SK-N-SH treated with all-trans-retinoic acid at 6 μM for 48 hours (cell line): Measurements from ENCODE around the gene NCKAP5.

Source experiments
- ATAC-seq: fragments of 200-7000 bp; cut with Tn5 transposase; 3 replicates; pipeline ENCODE4 v1.9.1; 2020; ENCODE audit warnings: mild to moderate bottlenecking, moderate library complexity
- ARNTL ChIP-seq: fragments of 450-650 bp; formaldehyde crosslinking; IDR thresholded peaks from 2 replicates; pipeline ENCODE4 v1.5.0; 2020; ENCODE audit warnings: low read depth, mild to moderate bottlenecking, moderate library complexity, borderline replicate concordance
- BACH2 ChIP-seq: fragments of 250-450 bp; sonication (Bioruptor Pico); IDR thresholded peaks from 2 replicates; pipeline ENCODE4 v1.9.0; 2021; ENCODE audit warnings: mild to moderate bottlenecking, borderline replicate concordance
- CSDC2 ChIP-seq: fragments of 250-450 bp; sonication (Bioruptor Pico); IDR thresholded peaks from 2 replicates; pipeline ENCODE4 v1.5.0; 2020; ENCODE audit warnings: mild to moderate bottlenecking, moderate library complexity
- ESRRG ChIP-seq: fragments of 250-450 bp; sonication (Bioruptor Pico); IDR thresholded peaks from 2 replicates; pipeline ENCODE4 v1.6.1; 2021; ENCODE audit warnings: mild to moderate bottlenecking
- GLIS3 ChIP-seq: fragments of 250-450 bp; sonication (Bioruptor Pico); IDR thresholded peaks from 2 replicates; pipeline ENCODE4 v1.5.0; 2020; ENCODE audit warnings: mild to moderate bottlenecking, moderate library complexity
- ISL1 ChIP-seq: fragments of 250-450 bp; sonication (Bioruptor Pico); IDR thresholded peaks from 2 replicates; pipeline ENCODE4 v2.1.2; 2022; ENCODE audit warnings: mild to moderate bottlenecking, moderate library complexity
- OSR1 ChIP-seq: fragments of 250-450 bp; sonication (Bioruptor Pico); IDR thresholded peaks from 2 replicates; pipeline ENCODE4 v1.8.0; 2022; ENCODE audit warnings: moderate library complexity, mild to moderate bottlenecking, inconsistent platforms
- PPARA ChIP-seq: fragments of 250-450 bp; sonication (Bioruptor Pico); IDR thresholded peaks from 2 replicates; pipeline ENCODE4 v1.5.0; 2020; ENCODE audit warnings: mild to moderate bottlenecking, borderline replicate concordance
- SNAI2 ChIP-seq: fragments of 250-450 bp; sonication (Bioruptor Pico); IDR thresholded peaks from 2 replicates; pipeline ENCODE4 v1.5.0; 2020; ENCODE audit warnings: mild to moderate bottlenecking, moderate library complexity
- TCF4 ChIP-seq: fragments of 250-450 bp; sonication (Bioruptor Pico); IDR thresholded peaks from 2 replicates; pipeline ENCODE4 v1.8.0; 2021; ENCODE audit warnings: mild to moderate bottlenecking, moderate library complexity, borderline replicate concordance
- TOX ChIP-seq: fragments of 250-450 bp; sonication (Bioruptor Pico); IDR thresholded peaks from 2 replicates; pipeline ENCODE4 v1.8.0; 2021; ENCODE audit warnings: mild to moderate bottlenecking, moderate library complexity, borderline replicate concordance
- ZC3H10 ChIP-seq: fragments of 250-450 bp; sonication (Bioruptor Pico); IDR thresholded peaks from 2 replicates; pipeline ENCODE4 v1.5.1; 2021; ENCODE audit warnings: mild to moderate bottlenecking, moderate library complexity
- ZFP3 ChIP-seq: fragments of 250-450 bp; sonication (Bioruptor Pico); IDR thresholded peaks from 2 replicates; pipeline ENCODE4 v1.5.0; 2020; ENCODE audit warnings: mild to moderate bottlenecking, moderate library complexity
- ZFP30 ChIP-seq: fragments of 450-650 bp; formaldehyde crosslinking; IDR thresholded peaks from 2 replicates; pipeline ENCODE4 v1.5.0; 2022; ENCODE audit warnings: mild to moderate bottlenecking, moderate library complexity
- ZNF565 ChIP-seq: fragments of 450-650 bp; formaldehyde crosslinking; conservative IDR thresholded peaks from 2 replicates; pipeline ENCODE4 v1.5.0; 2020; ENCODE audit warnings: low read depth, mild to moderate bottlenecking, moderate library complexity
- ZNF70 ChIP-seq: fragments of 450-650 bp; formaldehyde crosslinking; IDR thresholded peaks from 2 replicates; pipeline ENCODE4 v1.5.0; 2020; ENCODE audit warnings: mild to moderate bottlenecking, moderate library complexity
- ZNF8 ChIP-seq: fragments of 450-650 bp; formaldehyde crosslinking; IDR thresholded peaks from 2 replicates; pipeline ENCODE4 v1.5.0; 2020; ENCODE audit warnings: mild to moderate bottlenecking, moderate library complexity
- TF ChIP-seq, protein P1 (sequence below): fragments of 250-450 bp; sonication (Bioruptor Pico); IDR thresholded peaks from 2 replicates; pipeline ENCODE4 v1.8.0; 2020; ENCODE audit warnings: mild to moderate bottlenecking, moderate library complexity, borderline replicate concordance
- TF ChIP-seq, protein P2 (sequence below): fragments of 250-450 bp; sonication (Bioruptor Pico); IDR thresholded peaks from 2 replicates; pipeline ENCODE4 v1.8.0; 2021; ENCODE audit warnings: low read depth, mild to moderate bottlenecking, moderate library complexity, borderline replicate concordance
- TF ChIP-seq, protein P3 (sequence below): fragments of 250-450 bp; sonication (Bioruptor Pico); IDR thresholded peaks from 2 replicates; pipeline ENCODE4 v1.5.0; 2020; ENCODE audit warnings: mild to moderate bottlenecking, moderate library complexity
- TF ChIP-seq, protein P4 (sequence below): fragments of 250-450 bp; sonication (Bioruptor Pico); IDR thresholded peaks from 2 replicates; pipeline ENCODE4 v1.5.1; 2021; ENCODE audit warnings: mild to moderate bottlenecking, moderate library complexity
- TF ChIP-seq, protein P5 (sequence below): fragments of 250-450 bp; sonication (Bioruptor Pico); IDR thresholded peaks from 2 replicates; pipeline ENCODE4 v1.5.1; 2020; ENCODE audit warnings: low read depth, mild to moderate bottlenecking, moderate library complexity

The NCKAP5 gene

DNA sequence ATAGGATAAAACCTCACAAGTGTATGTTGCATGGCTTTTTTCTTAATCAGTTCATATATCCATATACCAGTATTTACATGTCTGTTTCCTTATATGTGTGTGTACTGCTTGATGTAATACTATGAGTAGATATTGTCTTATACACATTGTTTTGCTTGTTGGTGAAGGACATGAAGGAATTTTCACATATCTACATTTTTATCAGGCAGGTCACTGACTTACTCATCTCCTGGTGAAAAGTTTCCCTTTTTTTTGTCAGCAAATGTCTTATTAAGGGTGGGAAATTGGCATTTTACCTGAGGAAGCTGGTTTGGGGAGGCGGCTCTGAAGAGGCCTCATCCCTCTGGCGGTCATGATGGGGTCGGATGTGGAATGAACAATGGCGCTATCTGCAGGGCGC is 836.8 kb downstream of the NCKAP5 start:
- TF ChIP-seq OSR1 (CRISPR knock-in tag) (no peak), SNAI2 (CRISPR knock-in tag) (no peak), ARNTL (CRISPR knock-in tag) (no peak), ZFP3 (no peak), BACH2 (no peak), ZNF565 (CRISPR knock-in tag) (no peak)
- TF ChIP-seq, protein P1, sequence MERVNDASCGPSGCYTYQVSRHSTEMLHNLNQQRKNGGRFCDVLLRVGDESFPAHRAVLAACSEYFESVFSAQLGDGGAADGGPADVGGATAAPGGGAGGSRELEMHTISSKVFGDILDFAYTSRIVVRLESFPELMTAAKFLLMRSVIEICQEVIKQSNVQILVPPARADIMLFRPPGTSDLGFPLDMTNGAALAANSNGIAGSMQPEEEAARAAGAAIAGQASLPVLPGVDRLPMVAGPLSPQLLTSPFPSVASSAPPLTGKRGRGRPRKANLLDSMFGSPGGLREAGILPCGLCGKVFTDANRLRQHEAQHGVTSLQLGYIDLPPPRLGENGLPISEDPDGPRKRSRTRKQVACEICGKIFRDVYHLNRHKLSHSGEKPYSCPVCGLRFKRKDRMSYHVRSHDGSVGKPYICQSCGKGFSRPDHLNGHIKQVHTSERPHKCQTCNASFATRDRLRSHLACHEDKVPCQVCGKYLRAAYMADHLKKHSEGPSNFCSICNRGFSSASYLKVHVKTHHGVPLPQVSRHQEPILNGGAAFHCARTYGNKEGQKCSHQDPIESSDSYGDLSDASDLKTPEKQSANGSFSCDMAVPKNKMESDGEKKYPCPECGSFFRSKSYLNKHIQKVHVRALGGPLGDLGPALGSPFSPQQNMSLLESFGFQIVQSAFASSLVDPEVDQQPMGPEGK (CRISPR knock-in tag) = no peak
- ATAC-seq = no peak

DNA sequence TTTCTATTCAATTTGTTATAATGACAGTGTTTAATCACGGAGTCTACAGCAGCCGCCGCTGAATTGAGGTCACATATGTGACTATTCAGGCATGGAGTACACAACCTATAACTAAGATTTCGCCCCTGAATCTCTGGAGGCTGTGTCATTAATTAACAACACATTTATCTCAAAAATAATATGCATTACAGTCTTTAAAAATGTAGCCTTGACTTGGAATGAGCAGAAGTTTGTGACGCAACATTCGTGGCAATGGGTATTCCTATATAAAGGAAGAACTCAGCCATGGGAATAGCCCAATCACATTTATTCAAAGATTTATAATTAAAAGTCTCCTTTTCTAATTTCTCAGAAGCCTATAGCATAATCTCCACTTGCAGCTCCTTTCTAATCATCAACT is 837.7 kb downstream of the NCKAP5 start:
- TF ChIP-seq ISL1 (CRISPR knock-in tag) (no peak), TCF4 (CRISPR knock-in tag) (no peak), PPARA (CRISPR knock-in tag) (no peak), ESRRG (CRISPR knock-in tag) (no peak), ZNF8 (CRISPR knock-in tag) (no peak), CSDC2 (no peak), ARNTL (CRISPR knock-in tag) (no peak)
- TF ChIP-seq, protein P2, sequence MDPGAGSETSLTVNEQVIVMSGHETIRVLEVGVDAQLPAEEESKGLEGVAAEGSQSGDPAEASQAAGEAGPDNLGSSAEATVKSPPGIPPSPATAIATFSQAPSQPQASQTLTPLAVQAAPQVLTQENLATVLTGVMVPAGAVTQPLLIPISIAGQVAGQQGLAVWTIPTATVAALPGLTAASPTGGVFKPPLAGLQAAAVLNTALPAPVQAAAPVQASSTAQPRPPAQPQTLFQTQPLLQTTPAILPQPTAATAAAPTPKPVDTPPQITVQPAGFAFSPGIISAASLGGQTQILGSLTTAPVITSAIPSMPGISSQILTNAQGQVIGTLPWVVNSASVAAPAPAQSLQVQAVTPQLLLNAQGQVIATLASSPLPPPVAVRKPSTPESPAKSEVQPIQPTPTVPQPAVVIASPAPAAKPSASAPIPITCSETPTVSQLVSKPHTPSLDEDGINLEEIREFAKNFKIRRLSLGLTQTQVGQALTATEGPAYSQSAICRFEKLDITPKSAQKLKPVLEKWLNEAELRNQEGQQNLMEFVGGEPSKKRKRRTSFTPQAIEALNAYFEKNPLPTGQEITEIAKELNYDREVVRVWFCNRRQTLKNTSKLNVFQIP = no peak
- TF ChIP-seq, protein P1 (CRISPR knock-in tag) = no peak
- ATAC-seq = no peak

DNA sequence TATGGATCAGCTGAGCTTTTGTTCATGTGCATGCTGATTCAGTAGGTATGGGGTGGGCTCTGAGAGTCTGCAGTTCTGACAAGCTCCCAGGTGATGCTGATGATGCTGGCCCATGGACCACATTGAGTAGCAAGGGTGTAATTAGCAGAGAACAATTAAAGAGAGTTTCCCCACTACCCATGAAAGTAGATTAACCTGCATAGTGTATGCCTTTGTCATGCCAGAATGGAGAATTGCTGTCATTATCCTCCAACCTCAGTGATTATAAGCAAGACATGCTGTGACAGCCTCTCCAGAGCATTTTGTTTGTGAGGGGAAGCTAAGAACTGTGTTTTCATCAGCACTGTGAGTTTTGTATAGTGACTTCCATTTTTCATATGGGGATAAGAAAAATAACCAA is 838.7 kb downstream of the NCKAP5 start:
- TF ChIP-seq ZNF70 (CRISPR knock-in tag) (no peak), TCF4 (CRISPR knock-in tag) (no peak), ZNF8 (CRISPR knock-in tag) (no peak)
- ATAC-seq = no peak

DNA sequence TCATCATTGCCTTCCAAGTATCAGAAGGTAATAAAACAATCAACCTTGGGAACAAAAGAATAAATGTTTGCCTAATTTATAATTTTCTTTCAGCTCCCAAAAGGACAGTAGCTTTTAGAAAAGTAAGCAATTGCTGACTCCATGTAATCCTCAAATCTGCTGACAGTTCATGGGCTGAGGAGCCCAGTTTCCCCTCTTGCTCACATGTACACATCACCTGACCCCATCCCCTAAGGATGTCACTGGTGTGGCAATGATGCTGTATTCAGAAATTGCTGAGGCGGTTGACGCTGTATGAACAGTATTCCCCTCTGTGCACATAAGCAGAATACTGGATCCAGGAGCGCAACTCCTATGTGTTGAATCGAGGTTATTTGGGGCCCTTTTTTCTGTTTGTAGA is 842.1 kb downstream of the NCKAP5 start:
- ATAC-seq = no peak
- TF ChIP-seq OSR1 (CRISPR knock-in tag) (no peak), BACH2 (no peak), ZNF8 (CRISPR knock-in tag) (no peak), ARNTL (CRISPR knock-in tag) (no peak), ZFP30 (CRISPR knock-in tag) (no peak), ISL1 (CRISPR knock-in tag) (no peak), TCF4 (CRISPR knock-in tag) (no peak), ZC3H10 (CRISPR knock-in tag) (no peak), PPARA (CRISPR knock-in tag) (no peak), ZFP3 (no peak), GLIS3 (CRISPR knock-in tag) (no peak), TOX (CRISPR knock-in tag) (no peak), ESRRG (CRISPR knock-in tag) (no peak), CSDC2 (no peak)
- TF ChIP-seq, protein P3, sequence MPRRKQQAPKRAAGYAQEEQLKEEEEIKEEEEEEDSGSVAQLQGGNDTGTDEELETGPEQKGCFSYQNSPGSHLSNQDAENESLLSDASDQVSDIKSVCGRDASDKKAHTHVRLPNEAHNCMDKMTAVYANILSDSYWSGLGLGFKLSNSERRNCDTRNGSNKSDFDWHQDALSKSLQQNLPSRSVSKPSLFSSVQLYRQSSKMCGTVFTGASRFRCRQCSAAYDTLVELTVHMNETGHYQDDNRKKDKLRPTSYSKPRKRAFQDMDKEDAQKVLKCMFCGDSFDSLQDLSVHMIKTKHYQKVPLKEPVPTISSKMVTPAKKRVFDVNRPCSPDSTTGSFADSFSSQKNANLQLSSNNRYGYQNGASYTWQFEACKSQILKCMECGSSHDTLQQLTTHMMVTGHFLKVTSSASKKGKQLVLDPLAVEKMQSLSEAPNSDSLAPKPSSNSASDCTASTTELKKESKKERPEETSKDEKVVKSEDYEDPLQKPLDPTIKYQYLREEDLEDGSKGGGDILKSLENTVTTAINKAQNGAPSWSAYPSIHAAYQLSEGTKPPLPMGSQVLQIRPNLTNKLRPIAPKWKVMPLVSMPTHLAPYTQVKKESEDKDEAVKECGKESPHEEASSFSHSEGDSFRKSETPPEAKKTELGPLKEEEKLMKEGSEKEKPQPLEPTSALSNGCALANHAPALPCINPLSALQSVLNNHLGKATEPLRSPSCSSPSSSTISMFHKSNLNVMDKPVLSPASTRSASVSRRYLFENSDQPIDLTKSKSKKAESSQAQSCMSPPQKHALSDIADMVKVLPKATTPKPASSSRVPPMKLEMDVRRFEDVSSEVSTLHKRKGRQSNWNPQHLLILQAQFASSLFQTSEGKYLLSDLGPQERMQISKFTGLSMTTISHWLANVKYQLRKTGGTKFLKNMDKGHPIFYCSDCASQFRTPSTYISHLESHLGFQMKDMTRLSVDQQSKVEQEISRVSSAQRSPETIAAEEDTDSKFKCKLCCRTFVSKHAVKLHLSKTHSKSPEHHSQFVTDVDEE = no peak
- TF ChIP-seq, protein P1 (CRISPR knock-in tag) = no peak
- TF ChIP-seq, protein P4, sequence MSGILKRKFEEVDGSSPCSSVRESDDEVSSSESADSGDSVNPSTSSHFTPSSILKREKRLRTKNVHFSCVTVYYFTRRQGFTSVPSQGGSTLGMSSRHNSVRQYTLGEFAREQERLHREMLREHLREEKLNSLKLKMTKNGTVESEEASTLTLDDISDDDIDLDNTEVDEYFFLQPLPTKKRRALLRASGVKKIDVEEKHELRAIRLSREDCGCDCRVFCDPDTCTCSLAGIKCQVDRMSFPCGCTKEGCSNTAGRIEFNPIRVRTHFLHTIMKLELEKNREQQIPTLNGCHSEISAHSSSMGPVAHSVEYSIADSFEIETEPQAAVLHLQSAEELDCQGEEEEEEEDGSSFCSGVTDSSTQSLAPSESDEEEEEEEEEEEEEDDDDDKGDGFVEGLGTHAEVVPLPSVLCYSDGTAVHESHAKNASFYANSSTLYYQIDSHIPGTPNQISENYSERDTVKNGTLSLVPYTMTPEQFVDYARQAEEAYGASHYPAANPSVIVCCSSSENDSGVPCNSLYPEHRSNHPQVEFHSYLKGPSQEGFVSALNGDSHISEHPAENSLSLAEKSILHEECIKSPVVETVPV (CRISPR knock-in tag) = no peak
- TF ChIP-seq, protein P5, sequence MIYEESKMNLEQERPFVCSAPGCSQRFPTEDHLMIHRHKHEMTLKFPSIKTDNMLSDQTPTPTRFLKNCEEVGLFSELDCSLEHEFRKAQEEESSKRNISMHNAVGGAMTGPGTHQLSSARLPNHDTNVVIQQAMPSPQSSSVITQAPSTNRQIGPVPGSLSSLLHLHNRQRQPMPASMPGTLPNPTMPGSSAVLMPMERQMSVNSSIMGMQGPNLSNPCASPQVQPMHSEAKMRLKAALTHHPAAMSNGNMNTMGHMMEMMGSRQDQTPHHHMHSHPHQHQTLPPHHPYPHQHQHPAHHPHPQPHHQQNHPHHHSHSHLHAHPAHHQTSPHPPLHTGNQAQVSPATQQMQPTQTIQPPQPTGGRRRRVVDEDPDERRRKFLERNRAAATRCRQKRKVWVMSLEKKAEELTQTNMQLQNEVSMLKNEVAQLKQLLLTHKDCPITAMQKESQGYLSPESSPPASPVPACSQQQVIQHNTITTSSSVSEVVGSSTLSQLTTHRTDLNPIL = no peak
